OCI-LY3 (cell line): Measurements from ENCODE around the gene KDM4B.

Experiments used
- CTCF ChIP-seq: fragments of 200-600, 300-600 bp; sonication (generic); IDR thresholded peaks from 2 replicates; pipeline ENCODE4 v1.5.1; 2014; ENCODE audit warnings: antibody characterized with exemption, low read length, low read depth
- EZH2phosphoT487 ChIP-seq: fragments of 200-600 bp; shearing (Covaris generic); IDR thresholded peaks from 2 replicates; pipeline ENCODE4 v1.6.1; 2018; ENCODE audit warnings: antibody characterized with exemption, mixed run types, low read depth

DNA sequence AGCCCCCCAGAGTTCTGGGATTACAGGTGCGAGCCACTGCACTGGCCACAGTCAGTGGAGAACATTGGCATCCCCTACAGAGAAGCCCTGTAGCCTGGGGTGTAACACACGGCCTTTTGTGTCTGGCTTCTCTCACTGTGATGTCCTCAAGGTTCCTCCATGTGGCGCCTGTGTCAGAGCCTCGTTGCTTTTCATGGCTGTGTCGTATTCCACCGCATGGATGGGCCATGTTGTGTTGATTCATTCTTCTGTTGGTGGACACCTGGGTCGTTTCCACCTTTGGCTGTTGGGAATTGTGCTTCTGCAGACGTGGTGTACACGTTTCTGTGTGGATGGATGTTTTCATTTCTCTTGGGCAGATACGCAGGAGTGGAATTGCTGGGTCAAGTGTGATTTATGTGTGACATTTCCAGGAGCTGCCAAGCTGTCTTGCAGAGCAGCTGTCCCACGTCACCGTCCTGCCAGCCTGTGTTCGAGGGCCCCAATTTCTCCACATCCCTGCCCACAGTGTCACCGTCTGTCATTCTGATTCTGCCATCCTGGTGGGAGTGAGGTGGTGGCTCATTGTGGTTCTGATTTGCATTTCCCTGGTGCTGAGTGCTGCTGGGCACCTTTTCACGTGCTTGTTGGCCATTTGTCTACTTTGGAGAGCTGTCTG lies 59.4 kb downstream of the KDM4B start:
- TF ChIP-seq CTCF (no peak), EZH2phosphoT487 (no peak)
